ENCODE measurements around the gene DAB2IP.

Gene DAB2IP

DNA sequence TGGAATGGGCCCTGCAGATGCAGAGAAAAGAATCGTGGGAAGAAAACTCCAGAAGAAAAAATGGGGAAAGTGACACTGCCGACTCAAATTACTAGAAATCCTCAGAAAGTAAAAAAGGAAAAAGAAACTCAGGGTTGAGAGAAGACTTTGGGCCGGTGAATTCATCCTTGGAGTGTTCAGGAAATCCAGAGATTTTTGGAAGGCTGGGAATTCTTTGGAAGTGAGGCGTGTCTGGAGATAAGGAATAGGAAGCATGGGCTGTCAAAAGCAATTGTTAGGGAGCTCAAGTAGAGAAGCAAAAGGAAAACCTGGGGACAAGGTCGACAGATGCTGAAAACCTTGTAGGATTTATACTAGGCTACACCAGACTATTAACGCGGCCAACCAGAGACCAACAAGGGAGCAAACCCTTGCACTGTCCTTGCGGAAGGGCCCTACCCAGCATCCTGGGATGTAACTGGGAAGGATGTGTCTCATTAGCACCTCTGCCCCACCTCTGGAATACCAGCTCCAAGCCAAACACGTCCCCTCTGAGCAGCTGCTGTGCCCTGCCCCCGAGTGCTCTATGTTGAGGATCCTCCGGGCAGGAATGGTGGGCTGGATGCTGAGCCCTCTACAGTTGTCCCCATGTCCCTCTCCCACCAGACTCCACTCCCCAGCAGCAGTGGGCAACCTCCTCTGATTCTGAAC lies 11.6 kb downstream of the DAB2IP start:
- Mint-ChIP-seq H3K9me3 (no peaks in the 10 kb centered on the region), H3K4me3 (no peak overlapping the region), H3K27me3 (peaks cover 74% of the 10 kb centered on the region), H3K4me1 (no peaks in the 10 kb centered on the region), H3K27ac (ENCODE audit: low read depth) (no peak overlapping the region), H3K36me3 (ENCODE audit: insufficient read depth) (no peaks in the 10 kb centered on the region)
- DNase-seq (ENCODE audit: low spot score in 2 of 2): no peak
- no peak for ATAC-seq (replicated peaks; ENCODE audit: extremely low read depth, poor library complexity, severe bottlenecking)

- H3K27ac Mint-ChIP-seq (ENCODE audit: low read depth): no peak overlapping the region
- H3K4me3 Mint-ChIP-seq: no peak overlapping the region
- DNase-seq (ENCODE audit: low spot score in 2 of 2) (no peak), ATAC-seq (replicated peaks; ENCODE audit: extremely low read depth, poor library complexity, severe bottlenecking) (no peak)
- H3K27me3 Mint-ChIP-seq: peaks cover 71% of the 10 kb centered on the region
- no peaks in the 10 kb centered on the region for H3K36me3 Mint-ChIP-seq (ENCODE audit: insufficient read depth)
- no peaks in the 10 kb centered on the region for H3K4me1 Mint-ChIP-seq
- no peaks in the 10 kb centered on the region for H3K9me3 Mint-ChIP-seq
Measured at GRCh38 chr9:121663591-121663990, 12.2 kb downstream of the DAB2IP start.

- ATAC-seq (replicated peaks; ENCODE audit: extremely low read depth, poor library complexity, severe bottlenecking): no peak
Measured at GRCh38 chr9:121666294-121666693, 14.9 kb downstream of the DAB2IP start.

GRCh38 chr9:121667214-121667613 lies 15.8 kb downstream of the DAB2IP start:
- DNase-seq (ENCODE audit: low spot score in 2 of 2) (no peak), ATAC-seq (replicated peaks; ENCODE audit: extremely low read depth, poor library complexity, severe bottlenecking) (no peak)
- Mint-ChIP-seq H3K27me3 (peaks cover 78% of the 10 kb centered on the region), H3K36me3 (ENCODE audit: insufficient read depth) (no peaks in the 10 kb centered on the region), H3K27ac (ENCODE audit: low read depth) (no peak overlapping the region), H3K9me3 (no peaks in the 10 kb centered on the region), H3K4me3 (no peak overlapping the region), H3K4me1 (no peaks in the 10 kb centered on the region)

More at GRCh38 chr9:121666294-121666693, 14.9 kb downstream of the DAB2IP start:
- Mint-ChIP-seq H3K4me1 (no peaks in the 10 kb centered on the region), H3K4me3 (no peak overlapping the region), H3K27me3 (peaks cover 70% of the 10 kb centered on the region), H3K27ac (ENCODE audit: low read depth) (no peak overlapping the region), H3K36me3 (ENCODE audit: insufficient read depth) (no peaks in the 10 kb centered on the region), H3K9me3 (no peaks in the 10 kb centered on the region)
- DNase-seq (ENCODE audit: low spot score in 2 of 2): no peak

DNA sequence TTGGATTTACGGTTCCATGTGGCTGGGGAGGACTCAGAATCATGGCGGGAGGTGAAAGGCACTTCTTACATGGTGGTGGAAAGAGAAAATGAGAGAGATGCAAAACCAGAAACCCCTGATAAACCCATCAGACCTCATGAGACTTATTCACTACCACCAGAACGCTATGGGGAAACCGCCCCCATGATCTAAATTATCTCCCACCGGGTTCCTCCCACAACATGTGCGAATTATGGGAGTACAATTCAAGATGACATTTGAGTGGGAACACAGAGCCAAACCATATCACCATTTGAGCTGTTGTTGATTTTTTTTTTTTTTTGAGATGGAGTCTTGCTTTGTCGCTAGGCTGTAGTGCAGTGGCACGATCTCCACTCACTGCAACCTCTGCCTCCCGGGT lies 16.5 kb downstream of the DAB2IP start:
- Mint-ChIP-seq H3K4me1 (no peaks in the 10 kb centered on the region), H3K36me3 (ENCODE audit: insufficient read depth) (no peaks in the 10 kb centered on the region), H3K9me3 (no peaks in the 10 kb centered on the region), H3K27me3 (peaks cover 78% of the 10 kb centered on the region), H3K27ac (ENCODE audit: low read depth) (no peak overlapping the region), H3K4me3 (no peak overlapping the region)
- ATAC-seq (replicated peaks; ENCODE audit: extremely low read depth, poor library complexity, severe bottlenecking) (no peak), DNase-seq (ENCODE audit: low spot score in 2 of 2) (no peak)

- Mint-ChIP-seq H3K4me1 (no peaks in the 10 kb centered on the region), H3K4me3 (no peak overlapping the region), H3K9me3 (no peaks in the 10 kb centered on the region), H3K27me3 (peaks cover 77% of the 10 kb centered on the region), H3K36me3 (ENCODE audit: insufficient read depth) (no peaks in the 10 kb centered on the region), H3K27ac (ENCODE audit: low read depth) (no peak overlapping the region)
- no peak for DNase-seq (ENCODE audit: low spot score in 2 of 2)
- no peak for ATAC-seq (replicated peaks; ENCODE audit: extremely low read depth, poor library complexity, severe bottlenecking)
Measured at GRCh38 chr9:121670431-121670830, 19.0 kb downstream of the DAB2IP start.

DNA sequence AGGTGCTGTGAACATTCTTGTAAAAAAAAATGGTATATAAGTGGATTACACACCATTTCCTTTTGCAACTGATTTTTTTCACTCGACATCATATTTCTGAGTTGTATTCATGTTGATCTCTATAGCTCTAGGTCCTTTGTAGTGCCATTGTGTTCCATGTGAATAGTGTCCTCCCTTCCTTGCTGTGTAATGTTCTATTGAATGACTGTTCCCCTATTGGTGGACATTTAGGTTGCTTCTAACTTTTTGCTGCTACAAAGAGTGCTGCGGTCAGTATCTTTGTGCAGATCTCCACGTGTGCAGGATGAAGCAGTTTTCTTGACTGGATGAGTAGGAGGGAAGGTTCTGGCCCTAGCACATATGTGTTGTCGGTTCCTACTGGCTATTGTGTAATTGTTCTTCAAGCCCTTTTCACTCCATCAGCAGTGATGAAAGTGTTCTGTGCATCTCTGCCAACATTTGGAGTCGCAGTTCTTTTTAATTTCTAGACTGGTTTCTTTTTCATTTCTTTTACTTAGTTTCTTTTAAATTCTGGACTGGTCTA lies 20.2 kb downstream of the DAB2IP start:
- peaks cover 78% of the 10 kb centered on the region for H3K27me3 Mint-ChIP-seq
- no peak overlapping the region for H3K4me3 Mint-ChIP-seq
- no peaks in the 10 kb centered on the region for H3K36me3 Mint-ChIP-seq (ENCODE audit: insufficient read depth)
- DNase-seq (ENCODE audit: low spot score in 2 of 2) (no peak), ATAC-seq (replicated peaks; ENCODE audit: extremely low read depth, poor library complexity, severe bottlenecking) (no peak)
- H3K9me3 Mint-ChIP-seq: no peaks in the 10 kb centered on the region
- H3K4me1 Mint-ChIP-seq: no peaks in the 10 kb centered on the region
- H3K27ac Mint-ChIP-seq (ENCODE audit: low read depth): no peak overlapping the region

DNA sequence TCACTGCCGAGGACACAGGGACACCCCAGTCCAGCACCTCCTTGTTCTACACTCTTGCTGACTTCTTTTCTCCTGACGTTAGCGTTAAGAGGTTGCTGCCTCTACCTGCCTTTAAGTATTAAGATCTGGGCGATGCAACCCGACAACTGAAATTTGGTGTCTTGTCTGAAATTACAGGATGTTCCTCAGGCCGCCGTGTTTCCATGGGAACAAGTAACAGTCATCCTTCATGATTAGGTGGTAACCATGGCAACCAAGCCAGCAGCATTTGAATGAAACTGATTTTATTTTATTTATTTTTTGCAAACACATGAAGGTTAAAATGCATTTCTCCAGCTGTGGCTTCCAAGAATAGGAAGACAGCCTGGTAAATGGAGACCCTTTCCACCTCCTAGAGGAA lies 20.8 kb downstream of the DAB2IP start:
- DNase-seq (ENCODE audit: low spot score in 2 of 2) (no peak), ATAC-seq (replicated peaks; ENCODE audit: extremely low read depth, poor library complexity, severe bottlenecking) (no peak)
- no peaks in the 10 kb centered on the region for H3K4me1 Mint-ChIP-seq
- H3K9me3 Mint-ChIP-seq: no peaks in the 10 kb centered on the region
- no peak overlapping the region for H3K4me3 Mint-ChIP-seq
- H3K27me3 Mint-ChIP-seq: peaks cover 81% of the 10 kb centered on the region
- no peaks in the 10 kb centered on the region for H3K36me3 Mint-ChIP-seq (ENCODE audit: insufficient read depth)
- H3K27ac Mint-ChIP-seq (ENCODE audit: low read depth): no peak overlapping the region

- no peak for DNase-seq (ENCODE audit: low spot score in 2 of 2)
- no peaks in the 10 kb centered on the region for H3K4me1 Mint-ChIP-seq
- H3K36me3 Mint-ChIP-seq (ENCODE audit: insufficient read depth): no peaks in the 10 kb centered on the region
- H3K27me3 Mint-ChIP-seq: peaks cover 81% of the 10 kb centered on the region
- no peaks in the 10 kb centered on the region for H3K9me3 Mint-ChIP-seq
- ATAC-seq (replicated peaks; ENCODE audit: extremely low read depth, poor library complexity, severe bottlenecking): no peak
- H3K4me3 Mint-ChIP-seq: no peak overlapping the region
- H3K27ac Mint-ChIP-seq (ENCODE audit: low read depth): no peak overlapping the region
Measured at GRCh38 chr9:121672986-121673385, 21.6 kb downstream of the DAB2IP start.

DNA sequence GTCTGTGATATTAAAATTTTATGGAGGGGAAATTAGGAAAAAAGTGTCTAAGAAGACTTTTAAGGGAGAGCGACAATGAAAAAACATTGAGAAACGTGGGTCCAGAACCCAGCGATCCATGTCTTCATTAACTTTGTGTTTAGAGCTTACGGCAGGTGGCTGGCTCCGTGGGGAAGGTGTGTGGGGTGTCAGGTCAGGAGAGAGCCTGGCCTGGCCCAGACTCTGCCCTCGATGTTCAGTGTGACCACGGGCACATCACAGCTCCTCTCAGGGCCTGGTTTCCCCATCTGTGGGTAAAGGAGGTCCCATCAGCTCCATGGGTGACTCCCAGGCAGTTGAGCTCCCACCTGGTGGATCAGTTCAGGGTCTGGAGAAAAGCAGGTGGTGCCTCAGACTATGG lies 22.1 kb downstream of the DAB2IP start:
- Mint-ChIP-seq H3K27ac (ENCODE audit: low read depth) (no peak overlapping the region), H3K36me3 (ENCODE audit: insufficient read depth) (no peaks in the 10 kb centered on the region), H3K4me1 (no peaks in the 10 kb centered on the region), H3K9me3 (no peaks in the 10 kb centered on the region), H3K4me3 (no peak overlapping the region), H3K27me3 (peaks cover 81% of the 10 kb centered on the region)
- ATAC-seq (replicated peaks; ENCODE audit: extremely low read depth, poor library complexity, severe bottlenecking): no peak
- no peak for DNase-seq (ENCODE audit: low spot score in 2 of 2)

DNA sequence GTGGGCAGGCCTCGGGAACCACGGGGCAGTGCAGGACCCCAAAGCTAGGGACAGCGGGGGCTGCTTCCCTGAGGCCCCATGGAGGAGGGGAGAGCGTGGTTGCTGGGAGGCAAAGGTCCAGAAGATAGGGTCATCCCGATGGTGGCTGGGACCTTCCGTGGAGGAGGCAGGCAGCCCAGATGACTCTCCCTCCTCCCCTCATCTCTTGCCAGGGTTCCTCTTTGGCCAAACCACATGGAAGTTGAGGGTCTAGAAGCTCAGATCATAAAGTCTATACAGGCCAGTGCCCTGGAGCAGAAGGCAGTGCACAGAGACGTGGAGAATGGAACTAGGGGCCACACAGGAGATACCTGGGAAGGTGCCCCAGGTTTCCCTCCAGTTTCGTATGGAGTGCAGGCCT lies 22.6 kb downstream of the DAB2IP start:
- H3K4me3 Mint-ChIP-seq: no peak overlapping the region
- no peak for DNase-seq (ENCODE audit: low spot score in 2 of 2)
- ATAC-seq (replicated peaks; ENCODE audit: extremely low read depth, poor library complexity, severe bottlenecking): no peak
- H3K4me1 Mint-ChIP-seq: no peaks in the 10 kb centered on the region
- H3K9me3 Mint-ChIP-seq: no peaks in the 10 kb centered on the region
- H3K36me3 Mint-ChIP-seq (ENCODE audit: insufficient read depth): no peaks in the 10 kb centered on the region
- H3K27me3 Mint-ChIP-seq: peaks cover 79% of the 10 kb centered on the region
- no peak overlapping the region for H3K27ac Mint-ChIP-seq (ENCODE audit: low read depth)

- DNase-seq (ENCODE audit: low spot score in 2 of 2) (no peak), ATAC-seq (replicated peaks; ENCODE audit: extremely low read depth, poor library complexity, severe bottlenecking) (no peak)
- Mint-ChIP-seq H3K36me3 (ENCODE audit: insufficient read depth) (peaks cover 2% of the 10 kb centered on the region), H3K4me1 (no peaks in the 10 kb centered on the region), H3K27ac (ENCODE audit: low read depth) (no peak overlapping the region), H3K9me3 (no peaks in the 10 kb centered on the region), H3K27me3 (peaks cover 77% of the 10 kb centered on the region), H3K4me3 (no peak overlapping the region)
Measured at GRCh38 chr9:121674952-121675351, 23.5 kb downstream of the DAB2IP start.

GRCh38 chr9:121675381-121675780 lies 23.9 kb downstream of the DAB2IP start:
- no peak for ATAC-seq (replicated peaks; ENCODE audit: extremely low read depth, poor library complexity, severe bottlenecking)
- Mint-ChIP-seq H3K9me3 (no peaks in the 10 kb centered on the region), H3K27ac (ENCODE audit: low read depth) (no peak overlapping the region), H3K4me1 (no peaks in the 10 kb centered on the region), H3K4me3 (no peak overlapping the region), H3K36me3 (ENCODE audit: insufficient read depth) (peaks cover 2% of the 10 kb centered on the region), H3K27me3 (peaks cover 76% of the 10 kb centered on the region)
- no peak for DNase-seq (ENCODE audit: low spot score in 2 of 2)

All from central memory CD8-positive, alpha-beta T cell (primary cell).